Large intestine (tissue), 3 donors: Measurements from ENCODE around the gene HDAC4. TPM values are rescaled to one million over a fixed set of nuclear protein-coding genes. Genes with fewer than 3 reads are reported as not detected.

ENCODE experiments used
- DNase-seq, 2 donors: peaks; one replicate each; pipeline versions ENCODE4 v3.0.0 to v3.0.0-alpha.2; 2013
- H3K27ac ChIP-seq: one replicate; pipeline ENCODE4 v1.5.1; 2013; ENCODE audit warnings: low read length
- H3K27me3 ChIP-seq: 2 replicates; pipeline ENCODE4 v1.6.1; 2013; ENCODE audit warnings: low read length; ENCODE audit not compliant: control insufficient read depth, insufficient read depth
- H3K36me3 ChIP-seq: 2 replicates; pipeline ENCODE4 v1.6.1; 2013; ENCODE audit warnings: low read length; ENCODE audit not compliant: control insufficient read depth, insufficient read depth
- H3K4me1 ChIP-seq: one replicate; pipeline ENCODE4 v1.6.1; 2013; ENCODE audit warnings: low read length; ENCODE audit not compliant: control insufficient read depth, insufficient read depth
- H3K4me3 ChIP-seq: one replicate; pipeline ENCODE4 v1.5.1; 2013; ENCODE audit warnings: low read length
- H3K9me3 ChIP-seq: one replicate; pipeline ENCODE4 v1.6.1; 2013; ENCODE audit warnings: mild to moderate bottlenecking, low read depth, low read length, moderate library complexity; ENCODE audit not compliant: control insufficient read depth
- WGBS: methylation state at CpG from one replicate; pipeline ENCODE4 v1.1.5; 2013; ENCODE audit warnings: low lambda C conversion rate; ENCODE audit not compliant: insufficient coverage; 5-methylcytosine and 5-hydroxymethylcytosine counted together
- polyA plus RNA-seq: library from polyadenylated mRNA; unstranded; fragments of 120-200 nt; gene quantifications from one replicate; pipeline ENCODE4 v1.2.1, GENCODE V29; 2013

Gene HDAC4
- polyA plus RNA-seq, 1 donor = 10.7 TPM

DNA sequence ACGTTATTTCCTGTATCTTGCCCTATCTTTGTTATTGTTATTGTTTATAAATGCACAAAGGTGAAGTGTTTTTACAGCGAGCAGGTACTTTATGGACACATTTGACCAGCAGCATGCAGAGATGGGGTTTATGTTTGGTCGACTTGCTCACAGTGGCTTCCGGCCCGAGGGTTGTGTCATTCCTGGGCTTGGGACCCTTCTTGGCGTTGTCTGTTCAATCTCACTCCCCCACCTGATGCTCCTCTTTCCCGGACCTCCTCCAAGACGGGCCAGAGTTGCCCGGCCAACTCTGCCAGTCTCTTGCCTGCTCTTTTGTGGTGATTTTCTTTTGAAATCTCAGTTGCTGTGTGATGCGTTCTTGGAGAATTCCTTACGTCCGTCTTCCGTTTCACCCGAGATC, 399.0 kb downstream of the HDAC4 start:
- H3K36me3 ChIP-seq = no peaks in the 10 kb centered on the region
- peaks cover 3% of the 10 kb centered on the region for H3K4me1 ChIP-seq
- no peak for DNase-seq
- no peak overlapping the region for H3K4me3 ChIP-seq
- no peaks in the 10 kb centered on the region for H3K9me3 ChIP-seq
- no peak overlapping the region for H3K27ac ChIP-seq
- WGBS = 97% methylated on average over 5 of the region's 14 CpGs
- peaks cover 6% of the 10 kb centered on the region for H3K27me3 ChIP-seq

- Histone ChIP-seq H3K27me3 (peaks cover 3% of the 10 kb centered on the region), H3K4me3 (no peak overlapping the region), H3K36me3 (no peaks in the 10 kb centered on the region), H3K9me3 (no peaks in the 10 kb centered on the region), H3K27ac (no peak overlapping the region), H3K4me1 (peaks cover 3% of the 10 kb centered on the region)
- DNase-seq = no peak
- WGBS = 80% methylated on average over 1 of the region's 12 CpGs
Measured at GRCh38 chr2:239000500-239001073, 400.2 kb downstream of the HDAC4 start.

GRCh38 chr2:239000089-239000488, 400.7 kb downstream of the HDAC4 start:
- Histone ChIP-seq H3K36me3 (no peaks in the 10 kb centered on the region), H3K9me3 (no peaks in the 10 kb centered on the region), H3K4me3 (no peak overlapping the region), H3K27me3 (no peaks in the 10 kb centered on the region), H3K4me1 (peaks cover 3% of the 10 kb centered on the region), H3K27ac (no peak overlapping the region)
- no peak for DNase-seq
- WGBS = no CpG with 5 or more reads among the region's 6 CpGs

DNA sequence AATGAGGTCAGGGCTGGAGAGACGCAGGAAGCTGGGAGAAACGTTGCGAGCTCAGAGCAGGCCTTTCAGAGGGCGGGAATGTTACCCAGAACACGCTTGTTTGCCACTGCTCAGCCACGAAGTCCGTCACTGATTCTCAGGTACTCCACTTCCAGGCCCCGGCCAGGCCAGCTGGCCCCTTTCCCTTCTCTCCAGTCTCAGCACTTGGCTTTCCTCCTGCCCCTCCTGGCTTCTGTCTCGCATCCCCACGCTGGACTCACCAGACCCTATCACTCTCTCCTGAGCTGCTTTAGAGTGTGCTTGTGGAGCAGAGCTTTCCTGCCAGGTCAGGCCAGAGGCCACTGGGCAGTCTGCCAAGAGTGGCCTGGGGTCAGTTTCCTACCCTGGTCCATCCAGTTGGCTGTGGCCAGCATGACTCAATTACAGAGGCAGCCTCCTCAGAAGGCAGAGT, 401.5 kb downstream of the HDAC4 start:
- Histone ChIP-seq H3K27ac (no peak overlapping the region), H3K9me3 (peaks cover 2% of the 10 kb centered on the region), H3K4me1 (peaks cover 3% of the 10 kb centered on the region), H3K27me3 (no peaks in the 10 kb centered on the region), H3K36me3 (no peaks in the 10 kb centered on the region), H3K4me3 (no peak overlapping the region)
- WGBS = no CpG with 5 or more reads among the region's 10 CpGs
- no peak for DNase-seq

DNA sequence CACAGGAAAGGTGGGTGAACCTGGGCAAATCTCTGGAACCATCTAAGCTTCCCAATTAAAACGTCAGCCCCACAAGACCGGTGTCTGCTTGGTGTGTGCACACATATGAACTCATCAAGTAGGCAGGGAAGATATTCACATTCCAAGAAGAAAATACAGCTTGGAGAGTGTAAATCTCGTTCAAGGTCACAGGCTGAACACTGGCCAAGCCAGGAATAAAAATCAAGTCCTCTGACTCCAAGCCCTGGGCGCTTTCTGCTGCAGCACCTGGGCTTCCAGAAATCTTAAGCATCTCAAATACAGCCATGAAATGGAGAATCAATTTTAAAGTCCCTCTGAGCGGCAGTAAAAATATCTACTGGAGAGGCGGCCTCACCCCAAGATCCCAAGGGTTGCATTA, 402.0 kb downstream of the HDAC4 start:
- DNase-seq = no peak
- H3K27ac ChIP-seq = no peak overlapping the region

More for the DNA sequence above, 402.0 kb downstream of the HDAC4 start:
- peaks cover 5% of the 10 kb centered on the region for H3K9me3 ChIP-seq
- peaks cover 3% of the 10 kb centered on the region for H3K4me1 ChIP-seq
- no peaks in the 10 kb centered on the region for H3K36me3 ChIP-seq
- H3K4me3 ChIP-seq = no peak overlapping the region
- no peaks in the 10 kb centered on the region for H3K27me3 ChIP-seq
- WGBS = no CpG with 5 or more reads among the region's 6 CpGs
